GM10847 (cell line): ENCODE data around the gene ZCCHC4.

Experiments
- POLR2A ChIP-seq: IDR thresholded peaks from 2 replicates; pipeline ENCODE4 v1.6.1; 2011; ENCODE audit not compliant: insufficient read length; ENCODE audit errors: extremely low read depth

Gene ZCCHC4

GRCh38 chr4:25312496-25313200 lies at the start of gene ZCCHC4:
TSS of gene ZCCHC4 (plus strand) at chr4:25312774. CDS start at chr4:25312810, 36 bp downstream.
- TF ChIP-seq POLR2A = peak; percentile 77

GRCh38 chr4:25271866-25272265 lies 40.7 kb upstream of the ZCCHC4 start:
- TF ChIP-seq POLR2A = no peak

- no peak for TF ChIP-seq POLR2A
Observed at GRCh38 chr4:25280210-25280609, 32.4 kb upstream of the ZCCHC4 start.

GRCh38 chr4:25283948-25284347 lies 28.6 kb upstream of the ZCCHC4 start:
- TF ChIP-seq POLR2A = no peak

GRCh38 chr4:25284466-25284865 lies 28.1 kb upstream of the ZCCHC4 start:
- no peak for TF ChIP-seq POLR2A

GRCh38 chr4:25290490-25291067 lies 22.0 kb upstream of the ZCCHC4 start:
- TF ChIP-seq POLR2A = no peak

GRCh38 chr4:25291158-25291733 lies 21.3 kb upstream of the ZCCHC4 start:
- TF ChIP-seq POLR2A = no peak

GRCh38 chr4:25297528-25298242 lies 14.9 kb upstream of the ZCCHC4 start:
- TF ChIP-seq POLR2A = no peak

GRCh38 chr4:25299476-25300203 lies 12.9 kb upstream of the ZCCHC4 start:
- no peak for TF ChIP-seq POLR2A

GRCh38 chr4:25301471-25301870 lies 11.1 kb upstream of the ZCCHC4 start:
- no peak for TF ChIP-seq POLR2A

- no peak for TF ChIP-seq POLR2A
Observed at GRCh38 chr4:25302626-25303025, 9.9 kb upstream of the ZCCHC4 start.

- TF ChIP-seq POLR2A = no peak
Observed at GRCh38 chr4:25303578-25303977, 9.0 kb upstream of the ZCCHC4 start.

GRCh38 chr4:25306518-25307057 lies 6.0 kb upstream of the ZCCHC4 start:
- TF ChIP-seq POLR2A = no peak

- no peak for TF ChIP-seq POLR2A
Observed at GRCh38 chr4:25307596-25307995, 5.0 kb upstream of the ZCCHC4 start.

- no peak for TF ChIP-seq POLR2A
Observed at GRCh38 chr4:25308306-25308705, 4.3 kb upstream of the ZCCHC4 start.

- TF ChIP-seq POLR2A = no peak
Observed at GRCh38 chr4:25308761-25309160, 3.8 kb upstream of the ZCCHC4 start.
